ENCODE measurements around the gene ELAVL1.

Gene ELAVL1

GRCh38 chr19:7977021-7977722 lies 28.3 kb downstream of the ELAVL1 start:
- H3K27me3 ChIP-seq (replicated peaks; ENCODE audit: control insufficient read depth, insufficient read depth, low read length) = no peaks in the 10 kb centered on the region
- H3K36me3 ChIP-seq (ENCODE audit: control insufficient read depth, insufficient read depth, low read length, severe bottlenecking) = peaks cover 63% of the 10 kb centered on the region
- no peaks in the 10 kb centered on the region for H3K9me3 ChIP-seq (ENCODE audit: control insufficient read depth, low read length)
- DNase-seq (ENCODE audit: low read depth) = no peak
- H3K9ac ChIP-seq (ENCODE audit: low read length) = no peak overlapping the region
- H3K4me1 ChIP-seq (ENCODE audit: control insufficient read depth, insufficient read depth, low read length) = no peaks in the 10 kb centered on the region
- no peak overlapping the region for H3K4me3 ChIP-seq (ENCODE audit: low read length)

- Histone ChIP-seq H3K4me1 (ENCODE audit: control insufficient read depth, insufficient read depth, low read length) (no peaks in the 10 kb centered on the region), H3K4me3 (ENCODE audit: low read length) (no peak overlapping the region), H3K36me3 (ENCODE audit: control insufficient read depth, insufficient read depth, low read length, severe bottlenecking) (peaks cover 66% of the 10 kb centered on the region), H3K27me3 (replicated peaks; ENCODE audit: control insufficient read depth, insufficient read depth, low read length) (no peaks in the 10 kb centered on the region), H3K9me3 (ENCODE audit: control insufficient read depth, low read length) (no peaks in the 10 kb centered on the region), H3K9ac (ENCODE audit: low read length) (no peak overlapping the region)
- no peak for DNase-seq (ENCODE audit: low read depth)
These were observed 29.0 kb downstream of the ELAVL1 start for GRCh38 chr19:7976461-7976860.

GRCh38 chr19:7975037-7975436 lies 30.4 kb downstream of the ELAVL1 start:
- Histone ChIP-seq H3K4me1 (ENCODE audit: control insufficient read depth, insufficient read depth, low read length) (no peaks in the 10 kb centered on the region), H3K9me3 (ENCODE audit: control insufficient read depth, low read length) (no peaks in the 10 kb centered on the region), H3K27me3 (replicated peaks; ENCODE audit: control insufficient read depth, insufficient read depth, low read length) (no peaks in the 10 kb centered on the region), H3K9ac (ENCODE audit: low read length) (no peak overlapping the region), H3K36me3 (ENCODE audit: control insufficient read depth, insufficient read depth, low read length, severe bottlenecking) (peaks cover 60% of the 10 kb centered on the region), H3K4me3 (ENCODE audit: low read length) (no peak overlapping the region)
- no peak for DNase-seq (ENCODE audit: low read depth)

GRCh38 chr19:7973883-7974282 lies 31.6 kb downstream of the ELAVL1 start:
- Histone ChIP-seq H3K9ac (ENCODE audit: low read length) (no peak overlapping the region), H3K9me3 (ENCODE audit: control insufficient read depth, low read length) (no peaks in the 10 kb centered on the region), H3K27me3 (replicated peaks; ENCODE audit: control insufficient read depth, insufficient read depth, low read length) (no peaks in the 10 kb centered on the region), H3K36me3 (ENCODE audit: control insufficient read depth, insufficient read depth, low read length, severe bottlenecking) (peaks cover 56% of the 10 kb centered on the region), H3K4me3 (ENCODE audit: low read length) (no peak overlapping the region), H3K4me1 (ENCODE audit: control insufficient read depth, insufficient read depth, low read length) (no peaks in the 10 kb centered on the region)
- DNase-seq (ENCODE audit: low read depth) = no peak

- Histone ChIP-seq H3K27me3 (replicated peaks; ENCODE audit: control insufficient read depth, insufficient read depth, low read length) (no peaks in the 10 kb centered on the region), H3K9me3 (ENCODE audit: control insufficient read depth, low read length) (no peaks in the 10 kb centered on the region), H3K36me3 (ENCODE audit: control insufficient read depth, insufficient read depth, low read length, severe bottlenecking) (peaks cover 55% of the 10 kb centered on the region), H3K4me3 (ENCODE audit: low read length) (no peak overlapping the region), H3K4me1 (ENCODE audit: control insufficient read depth, insufficient read depth, low read length) (no peaks in the 10 kb centered on the region), H3K9ac (ENCODE audit: low read length) (no peak overlapping the region)
- DNase-seq (ENCODE audit: low read depth) = no peak
These were observed 33.6 kb downstream of the ELAVL1 start for GRCh38 chr19:7971553-7972520.

GRCh38 chr19:7970716-7971448 lies 34.6 kb downstream of the ELAVL1 start:
- Histone ChIP-seq H3K4me1 (ENCODE audit: control insufficient read depth, insufficient read depth, low read length) (no peaks in the 10 kb centered on the region), H3K9me3 (ENCODE audit: control insufficient read depth, low read length) (no peaks in the 10 kb centered on the region), H3K27me3 (replicated peaks; ENCODE audit: control insufficient read depth, insufficient read depth, low read length) (no peaks in the 10 kb centered on the region), H3K9ac (ENCODE audit: low read length) (no peak overlapping the region), H3K36me3 (ENCODE audit: control insufficient read depth, insufficient read depth, low read length, severe bottlenecking) (peaks cover 57% of the 10 kb centered on the region), H3K4me3 (ENCODE audit: low read length) (no peak overlapping the region)
- peak; percentile 64 for DNase-seq (ENCODE audit: low read depth)

- no peaks in the 10 kb centered on the region for H3K9me3 ChIP-seq (ENCODE audit: control insufficient read depth, low read length)
- H3K4me1 ChIP-seq (ENCODE audit: control insufficient read depth, insufficient read depth, low read length) = no peaks in the 10 kb centered on the region
- no peak overlapping the region for H3K9ac ChIP-seq (ENCODE audit: low read length)
- no peak overlapping the region for H3K4me3 ChIP-seq (ENCODE audit: low read length)
- no peaks in the 10 kb centered on the region for H3K27me3 ChIP-seq (replicated peaks; ENCODE audit: control insufficient read depth, insufficient read depth, low read length)
- peaks cover 69% of the 10 kb centered on the region for H3K36me3 ChIP-seq (ENCODE audit: control insufficient read depth, insufficient read depth, low read length, severe bottlenecking)
- no peak for DNase-seq (ENCODE audit: low read depth)
These were observed 35.9 kb downstream of the ELAVL1 start for GRCh38 chr19:7969555-7969939.

GRCh38 chr19:7968796-7969554 lies 36.5 kb downstream of the ELAVL1 start:
- Histone ChIP-seq H3K4me1 (ENCODE audit: control insufficient read depth, insufficient read depth, low read length) (no peaks in the 10 kb centered on the region), H3K9ac (ENCODE audit: low read length) (no peak overlapping the region), H3K36me3 (ENCODE audit: control insufficient read depth, insufficient read depth, low read length, severe bottlenecking) (peaks cover 68% of the 10 kb centered on the region), H3K27me3 (replicated peaks; ENCODE audit: control insufficient read depth, insufficient read depth, low read length) (no peaks in the 10 kb centered on the region), H3K9me3 (ENCODE audit: control insufficient read depth, low read length) (no peaks in the 10 kb centered on the region), H3K4me3 (ENCODE audit: low read length) (no peak overlapping the region)
- DNase-seq (ENCODE audit: low read depth) = no peak

GRCh38 chr19:7968008-7968795 lies 37.2 kb downstream of the ELAVL1 start:
- H3K9ac ChIP-seq (ENCODE audit: low read length) = no peak overlapping the region
- no peaks in the 10 kb centered on the region for H3K4me1 ChIP-seq (ENCODE audit: control insufficient read depth, insufficient read depth, low read length)
- H3K27me3 ChIP-seq (replicated peaks; ENCODE audit: control insufficient read depth, insufficient read depth, low read length) = no peaks in the 10 kb centered on the region
- peaks cover 69% of the 10 kb centered on the region for H3K36me3 ChIP-seq (ENCODE audit: control insufficient read depth, insufficient read depth, low read length, severe bottlenecking)
- no peaks in the 10 kb centered on the region for H3K9me3 ChIP-seq (ENCODE audit: control insufficient read depth, low read length)
- no peak for DNase-seq (ENCODE audit: low read depth)
- no peak overlapping the region for H3K4me3 ChIP-seq (ENCODE audit: low read length)

- no peak overlapping the region for H3K4me3 ChIP-seq (ENCODE audit: low read length)
These were observed 39.3 kb downstream of the ELAVL1 start for GRCh38 chr19:7965921-7966665.

More at GRCh38 chr19:7965921-7966665, 39.3 kb downstream of the ELAVL1 start:
- no peaks in the 10 kb centered on the region for H3K4me1 ChIP-seq (ENCODE audit: control insufficient read depth, insufficient read depth, low read length)
- H3K27me3 ChIP-seq (replicated peaks; ENCODE audit: control insufficient read depth, insufficient read depth, low read length) = no peaks in the 10 kb centered on the region
- DNase-seq (ENCODE audit: low read depth) = no peak
- H3K9me3 ChIP-seq (ENCODE audit: control insufficient read depth, low read length) = no peaks in the 10 kb centered on the region
- H3K9ac ChIP-seq (ENCODE audit: low read length) = no peak overlapping the region
- peaks cover 73% of the 10 kb centered on the region for H3K36me3 ChIP-seq (ENCODE audit: control insufficient read depth, insufficient read depth, low read length, severe bottlenecking)

Measured in adipocyte (in vitro differentiated cells).